Heart right ventricle (tissue), 16 donors: Measurements from ENCODE around the gene CCDC102A. TPM values are rescaled to one million over a fixed set of nuclear protein-coding genes. Genes with fewer than 3 reads are reported as not detected.

Experiments used
- ATAC-seq, 8 donors: fragments of 200-7000 bp; cut with Tn5 transposase; one replicate each; pipeline ENCODE4 v1.9.1; 2020; ENCODE audit warnings: mild to moderate bottlenecking in 8 of 8, moderate library complexity in 8 of 8, moderate number of reproducible peaks in 1 of 8
- DNase-seq, 2 donors: peaks; one replicate each; pipeline ENCODE4 v3.0.0-alpha.2; 2020
- H3K27ac ChIP-seq, 10 donors: fragments of 200-600 bp; sonication (generic) in 2 of 10; one replicate each; pipeline versions ENCODE4 v1.5.0 to v1.8.0; 2020 to 2022; ENCODE audit warnings: mild to moderate bottlenecking in 3 of 10
- H3K27me3 ChIP-seq, 7 donors: fragments of 200-600 bp; one replicate each; pipeline ENCODE4 v1.8.0; 2021 to 2022; ENCODE audit warnings: mild to moderate bottlenecking in 2 of 7
- H3K36me3 ChIP-seq, 9 donors: fragments of 200-600 bp; sonication (generic) in 1 of 9; one replicate each; pipeline versions ENCODE4 v1.5.0 to v1.8.0; 2020 to 2022; ENCODE audit warnings: mild to moderate bottlenecking in 2 of 9
- H3K4me1 ChIP-seq, 9 donors: fragments of 200-600 bp; sonication (generic) in 1 of 9; one replicate each; pipeline versions ENCODE4 v1.5.0 to v1.8.0; 2020 to 2022; ENCODE audit warnings: mild to moderate bottlenecking in 4 of 9
- H3K4me3 ChIP-seq, 10 donors: fragments of 200-600 bp; sonication (generic) in 2 of 10; one replicate each; pipeline versions ENCODE4 v1.5.0 to v1.8.0; 2020 to 2022; ENCODE audit warnings: mild to moderate bottlenecking in 7 of 10, moderate library complexity in 2 of 10
- H3K9me3 ChIP-seq, 11 donors: fragments of 200-600 bp in 10 of 11; sonication (generic) in 2 of 11; one replicate each; pipeline versions ENCODE4 v1.5.0 to v1.8.0; 2013 to 2022; ENCODE audit warnings: mild to moderate bottlenecking in 2 of 11, control low read depth in 1 of 11, moderate library complexity in 1 of 11
- WGBS, 2 donors: extraction: QIAGEN DNeasy Blood & Tissue Kit; methylation state at CpG; one replicate each; pipeline ENCODE4 v1.1.7; 2013; ENCODE audit warnings: inconsistent platforms in 1 of 2; 5-methylcytosine and 5-hydroxymethylcytosine counted together
- intact Hi-C, 10 donors: fragments of 100-400 bp; cut with DNase I; formaldehyde crosslinking; loops; one replicate each; pipeline versions ENCODE4 v1.11.1 to v1.14.2; 2022
- polyA plus RNA-seq, 2 donors: library from polyadenylated mRNA; stranded (reverse); fragments of 200-250 nt; gene quantifications; one replicate each; pipeline ENCODE4 v1.2.3, GENCODE V29; 2013
- total RNA-seq, 10 donors: library from RNA; stranded (reverse); fragmentation: NEBNext Ultra II Directional in 3 of 10; extraction: Animal tissue kit (Norgen Biotek cat#: 25700) in 3 of 10; gene quantifications; one replicate each; pipeline versions ENCODE4 v1.2.1 to v1.2.4, GENCODE V29; 2021 to 2023
- TF ChIP-seq, protein P1 (sequence below), 9 donors: fragments of 200-600 bp; sonication (generic) in 2 of 9; IDR thresholded peaks; one replicate each; pipeline versions ENCODE4 v1.5.0 to v1.8.0; 2021 to 2022; ENCODE audit warnings: antibody characterized with exemption in 9 of 9, mild to moderate bottlenecking in 5 of 9, moderate library complexity in 1 of 9
- donor health status: Arrhythmogenic right ventricular cardiomyopathy.
- donor health status: ischemic (EF 13 %, LVEDD 7.1; RV severe dilation, severe dysfunction).
- donor health status: healthy with polysubstance abuse.
- donor health status: DM: no; HTN: yes; CAD: no.
- donor health status: DM: no; HTN: no; CAD: no.
- donor health status: ischemic (EF 25% LVEDD 6.9; RV normal size, moderate dysfunction).
- donor health status: ischemic (EF 25% LVEDD 5.7; RV mildly dilated, moderate dysfunction).
- donor health status: healthy.
- donor health status: DM: yes; HTN: yes; CAD: no.
- donor health status: Ischemic cardiomyopathy.
- donor health status: ischemic (EF 35%, LVEDD 5.7; RV mildly dilated, moderate dysfunction).
- donor health status: nonischemic (EF 11% LVEDD 7.7; RV severe dilation, severe dysfunction).
- donor health status: DM: yes; HTN: yes; CAD: no.
- donor health status: PGD.
- donor health status: ischemic (EF 29% LVEDD 5.4; RV normal size, mild dysfunction).
- donor health status: nonischemic (EF 23%, LVEDD 6.1; RV moderate dilation, normal function).

Gene CCDC102A
- total and polyA plus RNA-seq, 12 donors = 3.1 to 10.2 (median 5.1) TPM

GRCh38 chr16:57538235-57538721, 1.9 kb upstream of the CCDC102A start:
- 90% methylated on average over 14 of the region's 14 CpGs for WGBS, 2 donors
- Histone ChIP-seq H3K36me3 (no peaks in the 10 kb centered on the region), H3K9me3 (no peaks in the 10 kb centered on the region), H3K4me1 (peaks cover 4 to 69% (median 31%) of the 10 kb centered on the region in 9 donors), H3K27ac (peak overlapping the region in 1 of 10 donors; percentile 90), H3K4me3 (no peak overlapping the region), H3K27me3 (peaks cover 0 to 55% (median 0%) of the 10 kb centered on the region in 7 donors)
- intact Hi-C loops = loop anchor here in 1 of 10 donors (5.0 kb wide), 1 partner anchor 236 kb away; no protein-coding TSS in a partner anchor
- ATAC-seq (no peak), DNase-seq (peak in 1 of 2 donors; percentile 1)
- TF ChIP-seq, protein P1, sequence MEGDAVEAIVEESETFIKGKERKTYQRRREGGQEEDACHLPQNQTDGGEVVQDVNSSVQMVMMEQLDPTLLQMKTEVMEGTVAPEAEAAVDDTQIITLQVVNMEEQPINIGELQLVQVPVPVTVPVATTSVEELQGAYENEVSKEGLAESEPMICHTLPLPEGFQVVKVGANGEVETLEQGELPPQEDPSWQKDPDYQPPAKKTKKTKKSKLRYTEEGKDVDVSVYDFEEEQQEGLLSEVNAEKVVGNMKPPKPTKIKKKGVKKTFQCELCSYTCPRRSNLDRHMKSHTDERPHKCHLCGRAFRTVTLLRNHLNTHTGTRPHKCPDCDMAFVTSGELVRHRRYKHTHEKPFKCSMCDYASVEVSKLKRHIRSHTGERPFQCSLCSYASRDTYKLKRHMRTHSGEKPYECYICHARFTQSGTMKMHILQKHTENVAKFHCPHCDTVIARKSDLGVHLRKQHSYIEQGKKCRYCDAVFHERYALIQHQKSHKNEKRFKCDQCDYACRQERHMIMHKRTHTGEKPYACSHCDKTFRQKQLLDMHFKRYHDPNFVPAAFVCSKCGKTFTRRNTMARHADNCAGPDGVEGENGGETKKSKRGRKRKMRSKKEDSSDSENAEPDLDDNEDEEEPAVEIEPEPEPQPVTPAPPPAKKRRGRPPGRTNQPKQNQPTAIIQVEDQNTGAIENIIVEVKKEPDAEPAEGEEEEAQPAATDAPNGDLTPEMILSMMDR (IDR thresholded peaks at IDR 0.05) = no peak

DNA sequence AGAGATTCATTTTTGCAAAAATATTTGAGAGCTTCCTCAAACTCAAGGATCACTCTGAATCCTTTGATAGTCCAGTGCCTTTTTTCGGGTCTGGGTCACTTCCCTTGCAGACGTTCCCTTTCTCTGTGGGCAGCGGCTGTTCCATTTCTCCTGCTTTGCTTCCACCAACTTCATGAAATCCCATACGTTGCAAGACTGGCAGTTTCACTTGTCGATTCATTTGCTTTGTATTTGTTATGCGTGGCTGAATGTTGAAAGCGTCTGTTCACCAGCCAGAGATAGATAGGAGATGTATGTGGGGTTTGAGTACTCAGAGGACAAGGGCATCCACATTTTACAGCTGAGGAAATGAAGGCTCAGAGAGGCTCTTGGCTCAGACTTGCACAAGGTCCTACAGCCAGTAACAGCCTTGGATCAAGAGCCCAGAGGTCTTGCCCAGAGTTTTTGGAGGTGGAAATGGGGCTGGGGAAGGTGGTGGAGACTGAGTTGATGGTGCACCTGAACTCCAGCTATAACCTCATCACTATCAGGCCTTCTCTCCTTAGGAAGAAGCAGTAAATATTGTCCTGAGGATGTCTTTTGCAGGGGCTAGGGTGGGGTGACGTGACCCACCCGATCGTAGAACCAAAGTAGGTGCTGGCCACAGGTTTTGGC, 1.3 kb upstream of the CCDC102A start:
- ATAC-seq = no peak
- peak overlapping the region in 1 of 10 donors; percentile 76 for H3K4me3 ChIP-seq
- H3K4me1 ChIP-seq = peaks cover 7 to 68% (median 37%) of the 10 kb centered on the region in 9 donors
- 67 to 74% methylated on average over 10 of the region's 10 CpGs for WGBS, 2 donors
- H3K9me3 ChIP-seq = no peaks in the 10 kb centered on the region
- intact Hi-C loops = loop anchor here in 1 of 10 donors (5.0 kb wide), 1 partner anchor 235 kb away; no protein-coding TSS in a partner anchor
- H3K36me3 ChIP-seq = no peaks in the 10 kb centered on the region
- H3K27ac ChIP-seq = peak overlapping the region in 1 of 10 donors; percentile 90
- TF ChIP-seq, protein P1 (IDR thresholded peaks at IDR 0.05) = no peak
- DNase-seq = peak in 1 of 2 donors; percentile 6
- peaks cover 0 to 54% (median 0%) of the 10 kb centered on the region in 7 donors for H3K27me3 ChIP-seq

DNA sequence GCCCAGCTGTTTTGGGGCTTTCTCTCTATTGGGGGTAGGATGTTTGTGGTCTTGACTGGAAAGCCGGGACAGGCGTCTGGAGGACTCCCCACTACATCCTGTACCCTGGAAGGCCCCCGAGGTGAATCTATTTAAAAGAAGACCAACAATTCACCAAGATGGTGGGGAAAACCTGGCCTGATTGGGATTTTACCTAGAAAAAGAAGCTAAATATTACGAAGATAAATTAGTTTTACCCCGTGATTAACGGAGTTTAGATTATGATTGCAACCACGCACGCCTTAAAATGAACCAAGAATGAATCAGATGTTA, 779 bp upstream of the CCDC102A start:
- no peak for DNase-seq
- Histone ChIP-seq H3K27ac (peak overlapping the region in 2 of 10 donors; percentile 90 to 98), H3K4me1 (peaks cover 7 to 63% (median 38%) of the 10 kb centered on the region in 9 donors), H3K36me3 (no peaks in the 10 kb centered on the region), H3K4me3 (peak overlapping the region in 9 of 10 donors; percentile 74 to 98 (median 91)), H3K27me3 (peaks cover 0 to 54% (median 0%) of the 10 kb centered on the region in 7 donors), H3K9me3 (no peaks in the 10 kb centered on the region)
- TF ChIP-seq, protein P1 (IDR thresholded peaks at IDR 0.05) = no peak
- WGBS, 2 donors = 33 to 45% methylated on average over 8 of the region's 8 CpGs
- intact Hi-C loops = loop anchor here in 1 of 10 donors (5.0 kb wide), 1 partner anchor 235 kb away; no protein-coding TSS in a partner anchor
- no peak for ATAC-seq

DNA sequence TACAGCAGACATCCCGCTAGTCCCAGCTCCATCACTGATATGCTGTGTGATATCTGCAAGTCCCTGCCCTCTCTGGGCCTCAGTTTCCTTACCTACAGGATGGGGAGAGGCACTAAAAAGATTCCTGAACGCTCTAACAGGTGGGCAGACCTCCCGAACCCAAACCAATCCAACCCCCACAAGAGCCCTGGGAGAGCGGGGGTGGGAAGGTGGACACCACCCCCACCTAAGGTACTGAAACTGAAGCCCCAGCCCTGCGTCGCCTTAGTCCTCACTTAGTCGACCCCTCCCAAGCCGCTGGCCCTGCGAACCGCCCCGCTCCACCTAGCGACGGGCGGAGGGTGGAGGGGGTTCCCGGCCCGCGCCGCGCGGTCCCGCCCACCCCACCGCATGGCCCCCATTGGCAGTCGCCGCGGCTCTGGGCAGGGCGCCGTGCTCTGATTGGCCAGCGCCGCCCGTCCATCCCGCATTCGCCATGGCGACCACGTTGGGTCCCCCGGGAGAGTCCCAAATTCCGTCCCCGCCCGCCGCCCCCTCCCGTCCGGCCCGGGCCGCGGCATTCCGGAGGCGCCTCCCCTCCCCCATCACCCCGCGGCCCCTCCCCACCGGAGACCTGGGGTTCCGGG, 578 bp downstream of the CCDC102A start:
- H3K4me3 ChIP-seq = peak overlapping the region; percentile 74 to 98 (median 90)
- intact Hi-C loops = loop anchor here in 1 of 10 donors (5.0 kb wide), 1 partner anchor 233 kb away; no protein-coding TSS in a partner anchor
- H3K27ac ChIP-seq = peak overlapping the region; percentile 77 to 98 (median 94)
- no peaks in the 10 kb centered on the region for H3K36me3 ChIP-seq
- DNase-seq = peak; percentile 96
- peaks cover 7 to 68% (median 40%) of the 10 kb centered on the region in 9 donors for H3K4me1 ChIP-seq
- 1% methylated on average over 43 to 50 of the region's 50 CpGs for WGBS, 2 donors
- peaks cover 0 to 52% (median 0%) of the 10 kb centered on the region in 7 donors for H3K27me3 ChIP-seq
- peak; percentile 95 to 97 (median 96) for ATAC-seq
- no peaks in the 10 kb centered on the region for H3K9me3 ChIP-seq
- TF ChIP-seq, protein P1 (IDR thresholded peaks at IDR 0.05) = peak in 8 of 9 donors; percentile 7 to 53 (median 32)
